MM.1S (cell line): ENCODE results near the gene SP110.

Experiments
- CTCF ChIP-seq: fragments of 300-600 bp; sonication (generic); IDR thresholded peaks from 2 replicates; pipeline ENCODE4 v1.5.1; 2016; ENCODE audit warnings: antibody characterized with exemption, low read length, mixed read lengths
- EZH2 ChIP-seq: fragments of 300-600 bp; sonication (generic); optimal IDR thresholded peaks from 2 replicates; pipeline ENCODE3; 2017; ENCODE audit warnings: low read depth, mild to moderate bottlenecking, antibody characterized with exemption, low read length, mixed read lengths
- EZH2phosphoT487 ChIP-seq: fragments of 300-600 bp; sonication (generic); IDR thresholded peaks from 2 replicates; pipeline ENCODE4 v1.6.1; 2018; ENCODE audit warnings: antibody characterized with exemption, low read length

DNA sequence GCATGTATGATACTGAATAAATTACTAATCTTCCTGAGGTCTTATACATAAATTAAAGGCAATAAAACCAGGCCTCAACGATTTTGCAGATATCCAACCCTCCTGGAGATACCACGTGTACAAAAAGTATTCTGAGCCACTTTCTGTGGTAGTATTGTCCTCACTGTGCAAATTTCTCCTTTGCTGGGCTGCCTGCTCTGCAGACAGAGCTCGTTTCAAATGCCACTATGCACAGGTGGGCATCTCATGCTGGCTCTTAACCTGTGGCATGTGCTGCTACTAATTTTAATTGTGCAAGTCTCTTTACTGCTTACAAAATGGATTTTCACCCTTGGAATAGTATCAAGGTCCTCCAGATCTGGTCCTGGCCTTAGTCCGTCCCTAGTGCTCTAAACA lies 84.7 kb downstream of the SP110 start:
- TF ChIP-seq EZH2 (no peak), CTCF (no peak), EZH2phosphoT487 (no peak)
